GM19238 (cell line): ENCODE results near the gene BTG2.

Experiments used
- DNase-seq: peaks from one replicate; pipeline ENCODE4 v3.0.0; 2011; ENCODE audit warnings: low spot score; ENCODE audit not compliant: insufficient read length

BTG2 gene

DNA sequence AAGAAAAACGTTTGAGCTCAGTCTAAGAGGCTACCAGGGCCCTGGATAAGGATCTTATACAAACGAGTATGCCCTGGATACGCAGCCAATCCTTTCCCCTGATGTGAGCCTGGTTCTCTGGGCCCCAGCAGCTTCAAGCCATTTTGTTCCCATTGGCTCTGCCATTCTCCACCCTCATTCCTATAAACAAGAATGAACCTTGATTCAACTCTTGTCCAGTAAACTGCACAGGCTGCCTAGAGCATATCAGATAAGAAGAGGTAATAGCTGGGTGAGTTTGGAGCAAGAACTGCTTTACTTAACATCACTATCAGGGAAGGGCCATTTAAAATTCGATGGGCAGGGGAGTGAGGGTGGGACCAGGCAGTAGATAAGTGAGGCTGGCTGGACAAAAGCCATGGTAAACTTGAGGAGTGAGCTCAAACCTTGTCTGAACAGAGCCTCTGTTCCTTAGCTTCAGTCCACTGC lies 11.3 kb downstream of the BTG2 start:
- DNase-seq: no peak

DNA sequence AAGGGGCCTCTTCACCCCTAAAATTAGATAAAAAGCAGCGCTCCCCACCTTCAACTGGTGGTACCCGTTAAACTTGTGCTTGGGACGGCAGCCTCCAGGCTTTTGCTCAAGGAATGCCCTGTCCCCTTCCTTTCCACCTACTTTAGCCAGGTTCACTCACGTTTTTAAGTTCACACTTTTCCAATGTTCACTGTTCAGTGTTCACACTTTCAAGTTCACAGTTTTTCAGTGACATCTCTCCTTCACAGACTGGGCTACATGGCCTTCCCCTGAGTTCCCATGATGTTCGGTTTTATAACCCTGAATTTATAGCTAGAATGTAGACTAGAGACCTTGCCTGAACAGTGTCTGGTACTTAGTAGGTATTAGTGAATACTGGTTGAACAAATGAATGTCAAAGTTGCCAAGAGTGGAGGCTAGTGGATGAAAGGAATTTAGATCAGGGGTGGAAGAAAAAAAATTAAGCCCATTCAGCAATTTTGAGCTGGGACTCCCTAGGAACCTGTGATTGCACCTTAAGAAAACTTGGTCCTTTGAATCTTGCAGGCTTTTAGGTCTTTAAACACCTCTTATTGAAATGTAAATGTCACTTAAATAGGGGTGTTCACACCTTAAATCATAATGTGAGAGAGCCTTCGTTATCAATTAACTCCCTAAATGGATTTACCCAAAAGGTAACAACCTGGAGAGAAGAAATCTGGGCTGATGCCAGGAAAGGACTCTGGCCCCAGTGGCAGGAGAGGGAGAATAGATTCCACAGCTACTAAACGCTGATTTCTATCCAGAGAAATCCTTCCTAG lies 12.3 kb downstream of the BTG2 start:
- DNase-seq: no peak

DNA sequence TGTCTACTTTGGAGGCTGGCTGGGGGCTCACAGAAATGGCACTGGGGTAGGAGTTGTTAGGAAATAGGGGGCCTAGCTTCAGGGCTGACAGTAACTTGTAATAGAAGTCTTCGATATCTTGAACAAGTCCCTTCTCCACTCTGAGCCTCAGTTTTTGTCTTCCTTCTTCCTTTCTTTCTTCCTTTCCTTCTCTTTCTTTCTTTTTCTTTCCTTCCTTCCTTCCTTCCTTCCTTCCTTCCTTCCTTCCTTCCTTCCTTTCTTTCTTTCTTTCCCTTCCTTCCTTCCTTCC lies 12.9 kb downstream of the BTG2 start:
- no peak for DNase-seq

- DNase-seq: no peak
These were observed 15.4 kb downstream of the BTG2 start for GRCh38 chr1:203320591-203321272.

GRCh38 chr1:203321273-203322052 lies 16.1 kb downstream of the BTG2 start:
- no peak for DNase-seq

DNA sequence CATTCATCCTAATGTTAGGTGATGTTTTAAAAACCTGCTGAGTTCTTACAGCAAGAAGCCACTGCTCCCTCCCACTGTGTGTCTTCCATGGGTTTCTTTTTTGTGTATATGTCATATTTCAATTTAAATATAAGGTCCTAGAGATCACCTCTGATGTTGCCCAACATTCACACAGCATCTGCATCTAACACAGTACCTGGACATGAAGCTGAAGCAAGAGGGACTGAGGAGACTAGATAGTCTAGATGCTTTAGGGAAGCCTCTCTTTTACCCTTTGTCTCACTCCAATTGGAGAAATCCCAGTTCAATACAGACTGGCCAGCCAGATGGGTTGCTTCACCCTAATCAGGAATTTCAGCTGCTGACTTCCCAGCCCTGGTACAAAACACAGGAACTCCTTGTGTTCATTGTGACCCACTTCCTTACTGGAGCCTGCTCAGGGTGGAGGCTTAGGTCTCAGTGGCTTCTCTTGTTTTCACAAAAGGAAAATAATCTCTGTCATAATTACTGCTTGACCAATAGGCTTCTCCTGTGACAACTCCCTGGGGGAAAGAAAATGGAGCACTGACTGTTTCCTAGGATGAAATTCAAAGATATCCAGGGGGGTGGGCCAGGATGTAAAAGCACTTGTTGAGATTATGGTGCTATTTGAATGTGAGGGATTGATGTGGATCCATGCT lies 17.3 kb downstream of the BTG2 start:
- DNase-seq: no peak

GRCh38 chr1:203323587-203323986 lies 18.3 kb downstream of the BTG2 start:
- DNase-seq: no peak

- DNase-seq: no peak
These were observed 19.0 kb downstream of the BTG2 start for GRCh38 chr1:203324105-203325025.

DNA sequence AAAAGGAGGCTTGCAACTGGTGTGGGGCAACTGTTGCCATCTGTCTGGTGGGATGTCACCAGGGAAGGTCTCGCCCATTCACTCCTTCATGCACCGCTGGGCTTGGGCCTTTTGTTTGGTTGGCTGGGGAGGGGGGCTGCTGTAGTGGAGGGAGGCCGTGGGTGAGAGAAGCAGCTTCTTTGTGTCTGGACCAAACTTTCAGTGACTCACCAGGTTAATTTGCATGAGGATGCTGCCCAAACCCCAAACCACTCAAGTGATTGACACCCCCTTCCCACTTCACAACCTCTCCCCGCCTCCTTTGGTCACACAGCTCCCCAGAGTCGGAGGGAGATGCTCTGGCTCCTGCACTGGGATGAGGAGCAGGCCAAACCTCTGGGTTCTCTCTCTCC lies 19.7 kb downstream of the BTG2 start:
- peak; percentile 58 for DNase-seq

DNA sequence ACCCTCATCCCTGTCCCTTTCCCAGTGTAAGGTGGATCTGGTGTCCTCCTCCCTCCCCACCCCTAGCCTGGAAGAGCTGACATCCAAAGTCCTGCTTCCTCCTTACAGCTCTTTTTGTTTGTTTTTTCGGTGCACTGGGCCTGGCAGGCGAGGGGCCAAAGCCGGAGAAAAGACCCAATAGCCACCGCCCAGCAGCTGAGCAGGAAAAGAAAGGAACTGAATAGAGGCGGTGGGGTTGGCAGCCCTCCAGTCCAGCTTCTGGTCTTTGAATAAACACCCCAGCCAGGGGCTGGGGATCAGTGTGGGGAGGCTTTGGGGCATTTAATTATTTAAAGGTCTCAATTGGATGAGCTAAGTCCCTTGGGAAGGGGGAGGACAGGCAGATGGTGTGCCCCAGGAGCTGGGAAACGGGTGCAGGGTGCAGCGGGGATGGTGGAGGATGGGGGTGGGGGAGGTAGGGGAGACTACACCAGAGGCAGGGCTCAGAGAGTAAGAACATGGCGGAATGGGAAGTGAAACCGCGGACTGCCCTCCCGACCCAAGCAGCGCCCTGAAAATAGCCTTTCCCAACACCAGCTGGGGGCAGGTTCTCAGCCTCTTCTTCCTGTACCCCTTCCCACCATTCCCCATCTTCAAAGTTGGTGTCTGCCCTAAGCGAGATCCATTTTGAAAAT lies 20.2 kb downstream of the BTG2 start:
- no peak for DNase-seq

- peak; percentile 87 for DNase-seq
These were observed 21.7 kb downstream of the BTG2 start for GRCh38 chr1:203326830-203327683.

DNA sequence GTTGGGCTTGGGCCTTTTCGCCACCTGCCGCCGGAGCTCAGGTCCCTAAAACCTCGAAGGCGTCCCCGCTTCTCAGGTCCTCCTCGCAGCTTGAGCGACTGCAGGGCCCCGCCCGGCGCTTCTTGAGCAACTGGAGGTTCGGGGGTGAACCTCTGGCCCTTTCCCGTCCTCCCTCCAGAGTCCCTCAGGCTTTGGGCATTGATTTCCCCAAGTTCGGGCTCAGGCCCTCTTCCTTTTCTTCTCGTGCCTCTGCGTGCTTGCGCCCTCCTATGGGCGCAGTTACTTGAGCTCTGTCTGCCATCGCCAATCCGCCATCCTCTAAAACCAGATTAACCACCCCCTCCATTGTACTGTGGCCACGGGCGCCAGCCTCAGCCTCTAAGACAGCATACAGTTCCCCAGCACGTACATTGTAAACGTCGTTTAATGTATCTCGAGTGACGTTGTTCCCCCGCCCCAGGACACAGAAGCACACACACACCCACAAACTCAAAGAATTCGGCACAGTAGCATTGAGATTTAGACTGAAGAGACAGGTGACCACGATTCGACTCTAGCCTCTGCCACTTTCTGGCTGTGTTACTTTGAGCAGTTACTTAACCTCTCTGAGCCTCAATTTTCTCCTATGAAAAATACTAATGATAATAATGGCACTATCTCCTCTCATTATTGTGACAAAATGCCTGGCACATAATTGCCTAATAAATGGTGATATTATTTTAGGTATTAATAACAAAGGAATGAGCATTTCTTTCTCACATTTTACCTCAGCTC lies 22.6 kb downstream of the BTG2 start:
- peak; percentile 46 for DNase-seq

DNA sequence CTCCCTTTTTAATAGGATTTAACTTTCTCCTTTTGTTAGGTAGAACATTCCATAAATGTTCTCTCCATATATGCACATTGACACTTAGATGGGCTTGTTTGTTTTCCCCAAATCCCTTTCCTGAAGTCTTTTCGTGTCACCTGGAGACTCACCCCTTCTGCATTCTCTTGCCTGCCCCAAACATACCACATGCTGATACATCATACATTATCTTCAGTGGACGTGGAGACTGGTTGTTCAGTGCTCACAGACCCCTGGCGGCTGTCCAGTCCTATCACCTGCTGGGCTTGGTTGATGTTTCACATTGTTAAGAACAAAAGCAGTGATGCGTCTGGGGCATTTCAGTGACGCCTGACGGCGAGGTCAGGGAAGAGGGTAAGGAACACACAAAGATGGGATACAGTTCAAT lies 23.4 kb downstream of the BTG2 start:
- DNase-seq: no peak

DNA sequence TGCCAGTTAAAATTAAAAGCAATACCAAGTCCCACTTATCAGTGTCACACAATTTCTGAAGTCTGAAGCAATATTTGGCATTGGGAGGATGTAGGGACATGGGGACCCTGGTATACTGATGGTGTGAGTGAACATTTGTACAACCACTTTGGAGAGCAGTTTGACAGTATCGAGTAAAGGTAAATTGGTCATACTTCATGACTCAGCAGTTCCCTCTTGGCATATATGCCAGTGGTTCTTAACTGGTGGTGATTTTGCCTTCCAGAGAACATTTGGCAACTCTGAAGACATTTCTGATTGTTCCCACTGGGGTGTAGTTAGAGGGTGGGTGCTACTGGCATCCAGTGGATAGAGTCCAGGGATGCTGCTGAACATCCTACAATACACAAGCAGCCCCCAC lies 25.9 kb downstream of the BTG2 start:
- no peak for DNase-seq

DNA sequence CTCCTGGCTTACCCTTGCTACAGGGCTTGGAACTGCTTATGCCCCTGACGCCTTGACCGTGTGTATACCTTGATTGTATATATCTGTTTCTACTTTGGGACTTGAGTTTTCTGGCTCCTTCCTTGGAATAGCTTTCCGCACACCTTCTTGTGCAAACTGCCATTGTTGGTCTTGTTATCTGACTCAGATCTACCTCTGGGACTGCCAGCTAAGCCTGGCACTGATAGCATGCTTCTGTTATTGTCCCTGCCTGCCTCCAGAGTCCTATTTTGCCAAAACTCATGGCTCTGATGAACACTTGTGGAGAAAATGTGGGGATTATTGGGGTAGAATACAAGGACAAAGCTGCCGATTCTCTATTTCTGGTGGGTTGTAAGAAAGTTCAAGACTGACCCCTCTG lies 30.2 kb downstream of the BTG2 start:
- DNase-seq: no peak

DNA sequence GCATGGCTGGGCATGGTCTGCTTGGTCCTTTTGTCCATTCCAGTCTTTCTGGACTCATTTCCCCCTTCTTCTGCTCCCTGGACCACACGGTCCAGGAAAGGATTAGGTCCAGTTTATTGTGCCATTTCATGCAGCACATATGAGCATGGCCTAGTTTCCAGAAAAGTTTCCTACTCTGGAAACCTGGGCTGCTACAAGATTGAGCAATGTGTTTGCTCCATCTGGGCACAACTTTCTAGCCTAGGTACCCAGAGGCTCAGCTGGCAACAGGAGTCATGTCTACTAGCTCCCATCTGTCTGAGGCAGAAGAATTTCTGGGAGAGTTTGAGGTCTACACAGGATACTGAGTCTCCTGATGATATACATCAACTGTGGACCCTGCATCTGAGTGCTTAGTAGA lies 30.8 kb downstream of the BTG2 start:
- DNase-seq: no peak

GRCh38 chr1:203338335-203339036 lies 33.2 kb downstream of the BTG2 start:
- DNase-seq: peak; percentile 74
